ENCODE data around the gene CORO2B.

Gene CORO2B

DNA sequence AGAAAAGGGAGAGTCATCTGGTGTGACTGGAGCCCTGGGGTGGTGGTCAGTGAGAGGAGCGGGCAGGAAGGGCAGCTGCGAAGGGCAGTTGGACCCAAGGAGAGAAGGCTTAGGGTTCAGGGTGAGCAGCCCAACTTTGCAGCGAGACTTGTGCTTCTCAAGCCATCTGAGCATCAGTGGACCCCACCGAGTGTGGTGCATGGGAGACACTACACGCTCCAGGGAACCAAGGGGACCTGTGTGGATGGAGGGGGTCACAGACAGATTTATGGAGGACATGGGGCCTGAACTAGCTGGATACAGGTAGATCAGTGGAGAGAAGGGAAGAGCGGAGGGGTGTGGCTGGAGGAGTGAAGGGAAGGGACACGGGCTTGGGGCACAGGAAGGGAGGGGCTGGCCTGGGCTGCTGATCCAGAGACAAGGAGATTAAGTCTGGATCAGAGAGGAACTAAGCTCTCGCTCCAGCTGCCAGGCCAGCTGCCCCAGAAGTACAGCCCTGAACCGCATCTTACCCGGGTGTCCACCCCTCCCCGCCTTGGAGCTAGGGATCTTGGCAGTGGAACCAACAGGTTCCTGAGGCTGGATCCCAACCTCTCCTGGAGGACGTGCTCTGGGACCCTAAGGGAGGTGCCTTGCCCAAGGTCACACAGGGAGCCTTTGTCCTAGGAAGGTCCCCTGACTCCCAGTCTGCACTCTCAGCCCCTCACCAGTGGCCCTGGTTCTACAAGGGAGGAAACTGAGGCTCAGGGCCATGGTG lies 120.5 kb downstream of the CORO2B start:
- DNase-seq (ENCODE audit: low spot score) = no peak

DNA sequence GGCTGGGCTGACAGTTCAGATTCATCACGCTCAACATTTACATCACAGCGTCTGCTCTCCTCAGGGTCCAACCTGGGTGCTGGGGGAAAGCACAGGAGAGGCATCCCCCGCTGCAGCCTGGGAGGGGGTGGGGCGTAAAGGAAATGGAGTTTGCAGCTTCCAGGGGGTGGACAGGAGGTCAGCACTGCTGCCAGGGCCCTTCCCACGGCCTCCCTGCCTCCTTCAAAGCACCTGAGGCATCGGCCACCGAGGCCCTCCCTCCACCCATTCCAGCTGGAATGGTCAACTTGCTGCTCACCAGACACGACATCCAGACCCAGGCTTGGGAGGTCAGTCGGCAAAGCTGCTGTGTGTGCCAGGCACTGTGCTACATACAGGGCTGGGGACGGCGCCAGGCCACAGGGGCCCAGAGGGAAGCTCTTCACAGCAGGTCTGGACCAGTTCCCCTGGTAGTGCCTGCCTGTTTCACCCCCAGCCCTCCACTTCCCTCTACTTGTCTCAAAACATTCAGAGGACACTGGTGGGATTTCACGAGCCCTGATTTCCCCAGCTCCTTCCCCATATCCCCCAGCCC lies 121.2 kb downstream of the CORO2B start:
- DNase-seq (ENCODE audit: low spot score) = no peak

DNA sequence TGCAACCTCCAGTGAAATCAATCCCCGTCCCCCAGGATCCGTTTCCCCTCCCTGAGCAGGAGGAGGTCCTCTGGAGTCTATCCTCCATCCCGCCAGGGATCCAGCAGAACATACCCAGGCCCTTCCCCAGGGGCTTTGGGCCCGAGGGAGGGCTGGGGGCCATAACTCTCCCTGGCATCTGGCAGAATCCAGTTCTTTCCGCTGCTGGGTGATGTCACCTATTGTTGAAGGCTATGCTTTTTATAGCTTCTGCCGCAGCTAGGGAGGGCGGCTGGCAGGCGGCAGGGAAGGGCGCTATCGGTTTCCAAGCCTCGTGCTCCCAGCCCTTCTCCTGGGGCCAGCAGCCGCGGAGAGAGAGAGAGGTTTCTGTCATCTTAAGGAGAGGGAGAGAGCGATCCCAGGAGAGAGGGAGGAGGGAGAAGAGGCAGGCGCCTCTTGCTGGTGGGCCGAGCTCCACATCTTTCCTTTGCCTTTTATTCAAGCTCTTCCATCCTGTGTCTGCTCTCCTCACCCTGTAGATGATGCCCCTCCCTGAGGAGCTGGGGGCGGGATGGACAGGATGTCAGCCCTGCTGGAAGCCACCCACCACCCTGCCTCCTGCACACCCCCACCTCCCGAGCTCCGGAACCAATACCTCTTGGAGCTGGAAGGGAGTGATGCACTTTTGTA lies 121.8 kb downstream of the CORO2B start:
- peak; percentile 78 for DNase-seq (ENCODE audit: low spot score)

DNA sequence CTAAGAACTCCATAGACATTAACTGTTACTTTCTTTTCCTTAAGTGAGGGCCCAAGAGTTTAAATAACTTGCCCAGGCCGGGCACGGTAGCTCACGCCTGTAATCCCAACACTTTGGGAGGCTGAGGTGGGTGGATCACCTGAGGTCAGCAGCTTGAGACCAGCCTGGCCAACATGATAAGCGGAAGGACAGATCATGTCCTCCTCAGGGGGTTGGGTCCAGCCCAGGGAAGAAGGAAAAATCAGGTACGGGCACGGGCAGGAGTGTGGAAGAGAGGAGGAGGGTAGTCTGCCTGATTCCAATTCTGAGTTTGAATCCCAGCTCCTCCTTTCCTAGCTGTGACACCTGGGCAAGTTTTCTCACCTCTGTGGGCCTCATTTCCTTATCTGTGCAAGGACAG lies 123.1 kb downstream of the CORO2B start:
- no peak for DNase-seq (ENCODE audit: low spot score)

DNA sequence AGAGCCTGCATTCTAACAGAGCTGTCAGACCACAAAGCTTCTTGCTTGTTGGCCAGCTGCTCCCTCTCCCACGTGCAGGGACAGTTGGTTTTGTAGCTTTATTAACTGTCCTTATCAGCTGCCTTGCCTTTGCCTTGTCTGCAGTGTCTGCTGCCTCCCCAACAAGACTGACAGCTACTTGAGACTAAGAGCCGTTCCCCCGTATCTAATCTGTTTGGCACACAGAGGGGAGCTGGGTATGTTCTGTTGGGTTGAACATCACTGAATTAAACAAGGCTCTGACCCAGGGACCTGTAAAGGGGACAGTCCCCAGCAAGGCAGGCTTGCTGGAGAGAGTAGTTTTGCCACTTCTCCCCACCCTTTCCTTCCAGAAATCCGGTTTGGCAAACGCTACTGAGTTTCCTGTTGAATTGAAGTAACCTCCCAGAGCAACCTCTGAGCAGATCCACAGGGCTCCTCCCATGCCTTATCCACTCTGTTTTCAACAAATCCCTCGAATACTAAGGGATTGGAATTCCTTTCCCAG lies 125.8 kb downstream of the CORO2B start:
- no peak for DNase-seq (ENCODE audit: low spot score)

DNA sequence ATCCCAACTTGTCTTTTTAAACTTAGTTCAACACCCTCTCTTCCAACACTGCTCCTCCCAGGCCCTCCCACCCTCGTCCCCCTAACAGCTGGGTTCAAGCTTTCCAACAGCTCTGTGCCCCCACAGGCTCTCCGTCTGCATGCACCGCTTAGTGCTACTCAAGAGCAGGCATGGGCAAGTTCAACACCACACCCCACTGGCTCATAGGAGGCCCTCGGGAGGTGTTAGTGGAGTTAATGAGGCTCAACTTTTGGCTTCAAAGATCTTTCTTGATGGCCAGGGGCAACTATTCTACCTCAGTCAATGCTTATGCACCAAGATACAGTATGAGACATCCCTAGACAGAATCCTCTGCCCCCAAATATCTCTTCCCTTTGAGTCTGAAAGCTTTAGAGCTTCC lies 127.5 kb downstream of the CORO2B start:
- no peak for DNase-seq (ENCODE audit: low spot score)

DNA sequence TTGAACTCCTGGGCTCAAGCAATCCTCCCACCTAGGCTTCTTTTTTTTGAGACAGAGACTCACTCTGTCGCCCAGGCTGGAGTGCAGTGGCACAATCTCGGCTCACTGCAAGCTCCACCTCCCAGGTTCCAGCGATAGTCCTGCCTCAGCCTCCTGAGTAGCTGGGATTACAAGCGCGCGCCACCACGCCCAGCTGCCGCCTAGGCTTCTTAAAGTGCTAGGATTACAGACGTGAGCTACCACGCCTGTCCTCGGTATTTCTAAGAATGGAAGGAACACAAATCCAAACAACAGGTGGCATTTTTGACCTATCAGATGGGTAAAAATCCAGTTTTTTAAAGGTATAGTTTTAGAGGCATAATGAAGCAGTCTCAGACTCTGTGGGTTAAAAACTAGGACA lies 128.1 kb downstream of the CORO2B start:
- DNase-seq (ENCODE audit: low spot score) = no peak

DNA sequence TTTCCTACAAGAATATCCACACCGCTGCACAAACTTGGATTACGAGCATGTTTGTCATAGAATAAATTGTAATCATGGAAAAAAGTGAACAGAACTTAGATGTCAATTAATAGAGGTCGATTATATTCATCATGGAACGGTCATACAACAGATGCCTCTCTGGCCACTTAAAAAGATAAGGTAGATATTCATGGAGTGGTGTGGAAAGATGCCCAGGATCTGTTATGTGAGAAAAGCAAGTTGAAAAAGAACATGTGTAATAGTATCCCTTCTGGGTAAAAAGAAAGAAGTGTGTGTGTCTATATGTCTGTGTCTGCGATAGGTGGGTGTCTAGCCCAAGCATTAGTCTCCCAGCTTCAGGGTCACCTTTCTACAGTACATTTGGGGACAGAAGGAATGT lies 128.6 kb downstream of the CORO2B start:
- DNase-seq (ENCODE audit: low spot score) = no peak

DNA sequence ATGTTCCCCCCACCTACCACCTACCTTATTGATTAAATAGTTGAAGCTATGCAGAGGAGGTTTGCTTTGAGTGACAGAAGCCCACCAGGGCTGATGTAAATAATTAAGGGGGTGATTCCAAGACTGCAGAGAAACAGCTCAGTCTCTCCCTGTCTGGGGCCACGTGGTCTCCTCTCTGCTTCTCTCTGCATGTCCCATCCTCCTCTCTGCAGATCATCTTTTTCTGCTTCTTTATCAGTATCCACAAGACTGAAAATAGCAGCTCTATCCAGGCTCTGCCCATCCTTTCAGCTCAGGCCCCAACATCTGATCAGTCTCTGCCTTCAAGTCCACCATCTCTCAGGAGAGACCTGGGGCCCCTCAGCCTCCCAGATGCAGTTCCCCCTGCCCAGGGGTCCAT lies 131.1 kb downstream of the CORO2B start:
- no peak for DNase-seq (ENCODE audit: low spot score)

DNA sequence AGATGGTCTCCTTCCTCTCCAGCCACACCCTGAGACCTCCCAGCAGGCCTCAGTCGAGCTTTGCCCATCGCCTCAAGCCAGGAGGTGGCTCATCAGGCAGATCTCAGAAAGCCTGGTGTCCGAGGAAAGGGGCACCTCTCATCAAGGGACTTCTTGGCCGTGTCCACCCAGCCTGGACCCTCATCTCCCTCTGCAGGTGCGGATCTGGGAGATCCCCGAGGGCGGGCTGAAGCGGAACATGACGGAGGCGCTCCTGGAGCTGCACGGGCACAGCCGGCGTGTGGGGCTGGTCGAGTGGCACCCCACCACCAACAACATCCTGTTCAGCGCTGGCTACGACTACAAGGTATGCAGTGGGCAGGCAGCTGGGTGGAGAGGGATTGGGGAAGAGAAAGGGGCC lies 131.7 kb downstream of the CORO2B start:
- DNase-seq (ENCODE audit: low spot score) = no peak

DNA sequence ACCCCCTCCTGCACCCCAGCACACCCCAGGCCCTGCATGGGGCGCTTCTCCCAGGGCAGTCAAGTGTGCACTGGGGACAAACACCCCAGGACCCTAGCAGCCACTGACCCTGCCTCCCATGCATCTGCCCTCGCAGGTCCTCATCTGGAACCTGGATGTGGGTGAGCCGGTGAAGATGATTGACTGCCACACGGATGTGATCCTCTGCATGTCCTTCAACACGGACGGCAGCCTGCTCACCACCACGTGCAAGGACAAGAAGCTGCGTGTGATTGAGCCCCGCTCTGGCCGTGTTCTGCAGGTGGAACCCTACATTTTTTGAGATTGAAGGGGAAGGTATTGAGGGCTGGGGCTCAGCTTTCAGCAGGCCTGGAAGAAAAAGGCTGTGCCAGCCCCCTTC lies 132.6 kb downstream of the CORO2B start:
- no peak for DNase-seq (ENCODE audit: low spot score)

DNA sequence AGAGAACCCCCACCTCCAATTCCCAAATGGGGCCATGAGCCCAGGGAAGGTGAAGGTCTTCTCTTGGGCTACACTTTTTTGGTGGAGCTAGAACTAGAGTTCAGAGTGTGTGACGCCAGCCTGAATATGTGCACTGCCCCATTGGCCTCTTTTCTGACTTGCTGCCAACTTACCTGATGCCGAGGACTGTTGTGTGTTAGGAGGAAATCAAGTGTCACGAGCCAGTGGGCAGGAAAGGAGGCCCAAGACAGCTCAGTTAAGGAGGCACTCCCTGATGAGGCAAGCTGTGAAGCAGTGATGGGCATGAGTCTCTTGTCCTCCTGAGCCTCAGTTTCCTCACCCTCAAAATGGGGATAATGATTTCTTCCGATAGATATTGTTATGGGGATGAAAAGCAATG lies 134.1 kb downstream of the CORO2B start:
- no peak for DNase-seq (ENCODE audit: low spot score)

DNA sequence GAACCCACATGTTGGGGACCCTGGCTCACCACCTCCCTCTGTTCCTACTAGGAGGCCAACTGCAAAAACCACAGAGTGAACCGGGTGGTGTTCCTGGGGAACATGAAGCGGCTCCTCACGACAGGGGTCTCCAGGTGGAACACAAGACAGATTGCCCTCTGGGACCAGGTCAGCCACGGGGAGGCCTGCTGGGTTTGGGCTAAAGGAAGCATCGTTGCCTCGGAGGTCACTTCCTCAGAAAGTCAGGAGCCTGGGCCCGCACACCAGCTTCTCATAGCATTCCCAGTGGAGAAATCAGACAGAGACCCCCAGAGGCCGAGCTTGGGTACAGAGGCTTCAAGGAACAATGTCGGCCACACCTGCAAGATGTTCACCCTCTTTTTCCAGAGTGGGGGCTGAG lies 135.1 kb downstream of the CORO2B start:
- no peak for DNase-seq (ENCODE audit: low spot score)

DNA sequence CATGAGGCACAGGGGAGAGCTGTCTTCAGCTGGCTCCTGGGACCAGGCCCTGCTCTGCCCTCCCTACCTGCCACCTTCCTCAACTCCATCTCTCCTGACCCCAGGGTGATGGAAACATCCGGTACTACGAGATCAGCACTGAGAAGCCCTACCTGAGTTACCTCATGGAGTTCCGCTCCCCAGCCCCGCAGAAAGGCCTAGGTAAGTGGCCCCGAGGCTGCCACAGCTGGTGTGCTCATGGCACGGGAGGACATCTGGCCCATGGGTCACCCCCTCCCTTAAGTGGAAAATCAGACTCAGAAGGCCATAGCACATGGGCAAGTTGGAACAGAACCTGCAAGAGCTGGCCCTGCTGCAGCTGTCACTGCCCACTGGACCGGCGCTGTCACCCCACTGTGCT lies 136.3 kb downstream of the CORO2B start:
- DNase-seq (ENCODE audit: low spot score) = no peak

DNA sequence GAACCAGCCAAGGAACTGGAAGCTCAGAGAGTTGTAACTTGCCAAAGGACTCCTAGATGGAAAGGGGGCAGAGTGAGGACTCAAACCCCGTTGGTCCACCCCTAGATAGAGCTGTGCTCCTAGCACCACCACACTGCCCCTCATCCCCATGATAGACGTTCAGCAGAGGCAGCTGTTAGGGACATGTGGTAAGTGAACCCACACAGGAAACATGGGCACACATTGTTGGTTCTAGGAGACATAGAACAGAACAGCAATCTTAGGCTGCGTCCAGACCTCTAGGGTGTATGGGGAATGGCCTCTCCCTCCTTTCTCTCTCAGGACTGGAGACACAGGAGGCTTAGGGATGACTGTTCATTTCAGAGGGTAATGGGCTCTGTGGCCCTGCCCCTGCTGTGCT lies 139.2 kb downstream of the CORO2B start:
- no peak for DNase-seq (ENCODE audit: low spot score)

DNA sequence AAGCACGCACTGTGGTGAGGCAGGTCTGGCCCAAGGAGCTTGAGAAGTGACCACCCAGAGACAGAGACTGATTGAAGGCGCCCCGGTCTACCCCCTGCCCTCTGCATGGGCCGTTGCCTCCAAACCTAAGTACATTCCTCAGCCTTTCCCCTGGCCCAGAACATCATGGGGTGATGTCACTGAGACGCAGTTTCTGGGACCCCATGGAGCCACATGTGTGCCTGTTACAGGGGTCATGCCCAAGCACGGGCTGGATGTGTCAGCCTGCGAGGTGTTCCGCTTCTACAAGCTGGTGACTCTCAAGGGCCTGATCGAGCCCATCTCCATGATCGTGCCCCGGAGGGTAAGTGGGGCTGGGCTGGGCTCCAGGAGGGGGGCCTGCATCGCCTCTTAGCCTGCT lies 139.7 kb downstream of the CORO2B start:
- DNase-seq (ENCODE audit: low spot score) = no peak

DNA sequence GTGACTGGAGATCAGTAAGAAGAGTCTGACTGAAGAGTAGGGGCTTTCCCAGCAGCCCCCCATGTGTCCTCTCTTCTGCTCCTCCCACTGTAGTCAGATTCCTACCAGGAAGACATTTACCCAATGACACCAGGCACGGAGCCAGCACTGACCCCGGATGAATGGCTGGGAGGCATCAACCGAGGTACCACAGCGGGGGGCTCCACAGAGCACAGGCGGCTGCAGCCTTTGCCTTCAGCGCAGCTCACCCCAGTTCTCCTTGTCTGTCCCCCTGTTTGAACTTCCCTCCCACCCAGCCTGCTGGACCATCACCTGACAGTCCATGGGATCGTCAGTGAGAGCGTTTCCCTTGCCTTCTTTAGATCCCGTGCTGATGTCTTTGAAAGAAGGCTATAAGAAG lies 140.3 kb downstream of the CORO2B start:
- no peak for DNase-seq (ENCODE audit: low spot score)

DNA sequence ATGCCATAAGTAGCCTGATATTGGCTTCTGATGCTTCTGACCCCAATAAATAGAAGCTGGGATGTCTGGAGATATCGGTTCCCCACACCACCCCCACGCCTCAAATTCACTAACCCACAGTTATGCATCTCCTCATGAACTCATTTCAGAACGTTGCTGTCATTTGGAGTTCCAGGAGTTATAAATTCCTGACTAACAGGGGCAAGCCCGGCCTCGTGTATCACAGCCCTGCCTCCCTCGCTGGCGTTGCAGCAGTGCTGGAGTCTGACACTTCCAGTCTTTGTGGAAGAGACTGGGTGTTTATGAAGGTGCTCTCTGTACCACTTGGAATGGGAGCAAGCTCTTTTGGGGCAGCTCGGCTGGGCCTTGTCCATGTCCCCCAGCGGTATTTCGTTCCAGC lies 140.9 kb downstream of the CORO2B start:
- no peak for DNase-seq (ENCODE audit: low spot score)

DNA sequence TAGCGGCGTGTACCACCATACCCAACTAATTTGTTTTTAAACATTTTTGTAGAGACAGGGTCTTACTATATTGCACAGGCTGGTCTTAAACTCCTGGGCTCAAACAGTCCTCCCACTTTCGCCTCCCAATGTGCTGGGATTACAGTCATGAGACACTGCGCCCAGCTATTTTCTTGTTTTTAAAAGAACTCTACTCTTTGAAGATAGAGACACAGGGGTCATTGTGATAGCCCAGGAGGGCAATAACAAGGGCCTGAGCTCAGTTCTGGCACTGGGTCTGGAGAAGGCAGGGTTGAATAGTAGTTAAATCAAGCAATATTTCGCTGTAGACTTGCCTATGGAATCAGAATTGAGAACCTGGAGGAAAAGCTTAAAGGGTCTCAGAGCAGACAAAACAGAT lies 143.1 kb downstream of the CORO2B start:
- no peak for DNase-seq (ENCODE audit: low spot score)

DNA sequence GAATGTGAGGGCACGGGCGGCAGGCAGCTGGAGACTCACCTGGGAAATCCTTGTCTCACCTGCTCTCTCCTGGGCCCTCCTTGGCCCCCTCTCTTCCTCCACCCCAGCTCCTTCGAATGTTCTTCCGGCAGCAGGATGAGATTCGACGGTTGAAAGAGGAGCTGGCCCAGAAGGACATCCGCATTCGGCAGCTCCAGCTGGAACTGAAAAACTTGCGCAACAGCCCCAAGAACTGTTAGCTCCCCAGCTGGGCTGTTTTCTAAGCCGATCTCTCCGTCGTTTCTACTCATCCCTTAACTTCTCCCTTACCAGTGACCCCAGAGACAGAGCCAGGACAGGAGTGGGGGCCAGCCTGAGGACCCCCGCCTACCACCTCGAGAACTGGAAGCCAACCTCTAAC lies 146.9 kb downstream of the CORO2B start:
- peak; percentile 81 for DNase-seq (ENCODE audit: low spot score)

DNA sequence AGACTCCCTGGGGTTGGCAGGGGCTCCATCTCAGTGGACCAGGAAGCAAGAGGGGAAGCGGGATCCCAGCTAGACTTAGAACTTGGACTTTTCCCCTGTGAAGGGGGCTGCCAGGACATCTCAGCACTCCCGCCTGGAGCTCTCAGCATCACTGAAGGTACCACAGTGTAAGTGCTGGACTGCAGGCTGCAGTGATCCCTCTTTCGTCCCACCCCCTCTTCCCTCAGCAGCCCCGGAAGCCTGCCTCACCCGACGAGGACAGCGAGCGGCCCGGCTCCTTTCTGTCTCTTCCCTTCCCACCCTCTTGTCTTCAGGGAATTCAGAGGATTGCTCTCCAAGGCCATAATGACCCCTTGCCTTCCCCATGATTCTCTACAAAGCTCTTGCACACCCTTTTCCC lies 147.5 kb downstream of the CORO2B start:
- DNase-seq (ENCODE audit: low spot score) = no peak

DNA sequence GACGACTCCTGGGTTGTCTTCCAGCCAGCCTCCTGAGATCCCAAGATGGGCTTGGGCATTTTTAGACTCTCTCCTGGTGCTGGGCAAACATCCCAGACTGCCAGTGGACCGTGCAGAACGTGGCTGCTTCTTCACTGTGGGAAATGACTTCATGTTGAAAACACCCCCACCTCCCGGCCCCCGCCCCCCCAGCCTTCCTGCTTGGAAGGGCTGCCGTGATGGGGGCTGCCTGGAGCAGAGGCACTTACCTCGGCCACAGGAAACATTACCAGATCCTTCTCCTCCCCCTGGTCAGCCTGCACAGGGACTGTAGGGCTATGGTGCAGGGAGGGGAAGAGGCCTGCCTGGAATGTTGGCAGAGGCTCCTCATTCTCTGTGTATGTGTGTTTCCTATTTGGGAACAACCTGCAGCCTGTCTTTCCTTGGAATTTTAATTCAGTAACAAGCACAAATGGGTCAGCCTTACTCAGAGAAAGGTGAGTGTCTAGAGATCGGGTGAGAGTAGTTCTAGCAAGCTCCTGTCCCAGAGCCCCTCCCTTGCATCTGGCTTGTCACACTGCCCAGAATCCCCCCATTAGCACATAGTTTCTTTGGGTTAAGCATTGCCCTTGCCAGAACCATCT lies 151.1 kb downstream of the CORO2B start:
- peak; percentile 64 for DNase-seq (ENCODE audit: low spot score)

DNA sequence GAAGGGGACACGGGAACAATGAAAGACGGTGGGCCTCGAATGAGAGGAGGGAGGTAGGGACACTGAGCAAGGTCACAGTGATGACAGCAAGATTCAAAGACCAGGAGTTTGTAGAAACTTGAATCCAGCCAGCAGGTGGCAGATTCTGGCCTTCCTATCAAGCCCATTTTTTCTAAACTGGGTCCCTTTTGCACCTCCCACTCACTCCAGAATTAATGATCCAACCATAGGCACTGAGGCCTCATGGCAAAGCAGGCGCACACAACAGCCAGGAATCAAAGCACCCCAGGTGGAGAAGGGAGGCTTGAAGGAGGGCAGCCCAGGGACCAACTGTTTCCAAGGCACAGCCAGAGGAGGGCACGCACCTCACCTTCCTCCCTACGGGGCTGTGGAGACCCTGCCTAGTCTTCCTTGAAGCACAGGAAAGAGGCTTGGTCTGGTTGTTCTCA lies 151.7 kb downstream of the CORO2B start:
- peak; percentile 37 for DNase-seq (ENCODE audit: low spot score)

Measured in AG20443 (cell line).